GM18909 (cell line): ENCODE data around the gene RNF212.

Experiments
- ATAC-seq: cut with Tn5 transposase; IDR thresholded peaks from one replicate; pipeline ENCODE4 v1.9.1; 2021; ENCODE audit warnings: mild to moderate bottlenecking; ENCODE audit not compliant: unreplicated experiment, poor library complexity

Gene RNF212

GRCh38 chr4:1039493-1040343 is 73.6 kb downstream of the RNF212 start:
- no peak for ATAC-seq

DNA sequence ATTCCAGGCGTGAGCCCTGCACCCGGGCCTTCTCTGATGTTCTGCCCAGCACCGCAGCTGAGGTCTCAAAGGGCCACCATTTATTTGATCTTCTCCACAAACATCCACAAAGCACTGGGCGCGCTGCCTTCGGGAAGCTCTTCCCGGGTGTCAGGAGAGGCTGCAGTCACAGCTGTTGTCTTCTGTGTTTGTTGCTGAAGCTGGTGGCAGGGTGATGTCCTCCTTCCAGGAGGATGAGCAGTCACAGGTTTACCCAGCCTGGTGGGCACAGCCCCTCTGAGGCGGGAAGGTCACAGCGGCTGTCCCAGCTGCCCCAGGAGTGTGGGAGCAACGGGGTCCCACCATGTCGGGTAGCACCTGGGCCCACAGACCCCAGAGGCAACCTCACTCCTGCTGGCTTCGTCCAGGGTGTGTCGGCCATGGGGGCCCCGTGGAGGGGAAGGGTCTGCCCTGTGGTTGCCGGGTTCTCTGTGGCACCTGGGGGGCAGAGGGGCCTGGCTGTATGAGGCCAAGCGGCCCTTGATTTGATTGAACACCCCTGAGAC is 74.3 kb downstream of the RNF212 start:
- ATAC-seq: no peak

- ATAC-seq: no peak
Measured at GRCh38 chr4:1036976-1037810, 76.2 kb downstream of the RNF212 start.

DNA sequence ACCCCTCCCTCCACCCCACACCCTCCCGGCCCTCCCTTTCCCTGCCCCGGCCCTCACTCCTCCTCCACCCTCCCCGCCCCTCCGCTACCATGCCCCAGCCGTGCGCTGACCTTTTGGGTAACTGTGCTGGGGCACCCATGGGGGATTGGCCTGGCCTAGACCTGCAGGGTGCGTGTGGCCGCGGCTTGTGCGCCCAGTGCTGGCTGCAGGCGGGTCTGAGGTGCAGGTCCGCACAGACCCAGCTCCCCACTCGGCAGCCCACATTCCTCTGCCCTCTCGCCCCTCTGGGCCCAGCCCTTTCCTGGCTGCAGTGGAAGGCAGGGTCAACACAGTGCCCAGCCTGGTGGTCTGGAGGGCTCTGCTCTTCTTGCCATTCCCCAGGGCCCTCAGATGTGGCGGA is 77.3 kb downstream of the RNF212 start:
- no peak for ATAC-seq

- ATAC-seq: no peak
Measured at GRCh38 chr4:1035510-1035909, 77.9 kb downstream of the RNF212 start.

GRCh38 chr4:1033840-1034551 is 79.4 kb downstream of the RNF212 start:
- no peak for ATAC-seq

GRCh38 chr4:1032861-1033260 is 80.5 kb downstream of the RNF212 start:
- no peak for ATAC-seq

- ATAC-seq: no peak
Measured at GRCh38 chr4:1031956-1032795, 81.2 kb downstream of the RNF212 start.

GRCh38 chr4:1031346-1031745 is 82.0 kb downstream of the RNF212 start:
- no peak for ATAC-seq

DNA sequence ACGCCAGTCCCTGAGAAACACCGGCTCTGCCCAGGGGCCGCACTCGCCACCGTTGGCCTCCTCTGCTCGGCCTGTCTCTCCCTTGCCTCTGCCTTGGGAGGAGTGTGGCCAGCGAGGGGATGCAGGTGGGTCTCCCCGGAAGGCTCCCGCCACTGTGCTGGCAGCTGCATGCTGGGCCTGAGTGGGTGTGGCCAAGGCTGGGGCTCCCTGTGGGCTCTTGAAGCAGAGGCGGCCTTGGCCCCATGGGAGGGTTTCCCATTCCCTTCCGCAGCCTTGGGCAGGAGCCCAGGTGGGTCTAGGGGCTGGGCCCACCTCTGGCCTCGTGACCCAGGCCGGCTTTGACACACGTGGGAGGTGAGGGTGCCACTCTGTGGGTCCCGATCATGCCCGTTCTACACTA is 82.8 kb downstream of the RNF212 start:
- ATAC-seq: no peak

- ATAC-seq: no peak
Measured at GRCh38 chr4:1030031-1030430, 83.3 kb downstream of the RNF212 start.

GRCh38 chr4:1029529-1029928 is 83.8 kb downstream of the RNF212 start:
- ATAC-seq: no peak

- no peak for ATAC-seq
Measured at GRCh38 chr4:1028574-1029220, 84.7 kb downstream of the RNF212 start.

- no peak for ATAC-seq
Measured at GRCh38 chr4:1027915-1028238, 85.5 kb downstream of the RNF212 start.

GRCh38 chr4:1027219-1027914 is 86.0 kb downstream of the RNF212 start:
- ATAC-seq: no peak

- ATAC-seq: peak; percentile 64
Measured at GRCh38 chr4:1026115-1026514, 87.2 kb downstream of the RNF212 start.

- no peak for ATAC-seq
Measured at GRCh38 chr4:1024882-1025545, 88.3 kb downstream of the RNF212 start.
